Astrocyte (in vitro differentiated cells and primary cell): ENCODE data around the gene GPR27. TPM values are rescaled to one million over a fixed set of nuclear protein-coding genes. Genes with fewer than 3 reads are reported as not detected.
A peak's percentile ranks its signal among the peaks of the same experiment; 100 is the strongest.

Source experiments
- DNase-seq: peaks from one replicate; pipeline ENCODE4 v3.0.0-alpha.2; 2010; ENCODE audit warnings: low read depth
- FAIRE-seq: peaks from 2 replicates; lab custom pipeline; 2011; peaks lifted over from hg19 to GRCh38; lab: Jason Lieb, UNC
- H2AFZ ChIP-seq: 2 replicates; pipeline ENCODE4 v1.6.0; 2012; ENCODE audit warnings: low read depth, low read length, inconsistent platforms
- H3K27ac ChIP-seq: 2 replicates; pipeline ENCODE4 v1.5.1; 2011; ENCODE audit warnings: low read depth, low read length, inconsistent platforms
- H3K27me3 ChIP-seq: 2 replicates; pipeline ENCODE4 v1.6.0; 2011; ENCODE audit warnings: low read length, inconsistent platforms; ENCODE audit not compliant: insufficient read depth
- H3K36me3 ChIP-seq: 2 replicates; pipeline ENCODE4 v1.5.1; 2011; ENCODE audit warnings: low read length, inconsistent platforms; ENCODE audit not compliant: insufficient read depth
- H3K4me1 ChIP-seq: 2 replicates; pipeline ENCODE4 v1.5.1; 2011; ENCODE audit warnings: low read length, inconsistent platforms; ENCODE audit not compliant: insufficient read depth
- H3K4me2 ChIP-seq: 2 replicates; pipeline ENCODE4 v1.6.0; 2012; ENCODE audit warnings: low read length, inconsistent platforms
- H3K4me3 ChIP-seq: 2 replicates; pipeline ENCODE4 v1.5.1; 2011; ENCODE audit warnings: low read depth, mild to moderate bottlenecking, low read length, inconsistent platforms; ENCODE audit not compliant: insufficient read depth
- H3K79me2 ChIP-seq: 2 replicates; pipeline ENCODE4 v1.6.0; 2012; ENCODE audit warnings: mild to moderate bottlenecking, low read length, inconsistent platforms; ENCODE audit not compliant: insufficient read depth
- H3K9ac ChIP-seq: 2 replicates; pipeline ENCODE4 v1.6.0; 2012; ENCODE audit warnings: mild to moderate bottlenecking, low read length, inconsistent platforms
- H3K9me3 ChIP-seq: 2 replicates; pipeline ENCODE4 v1.5.1; 2012; ENCODE audit warnings: low read depth, mild to moderate bottlenecking, low read length, inconsistent platforms; ENCODE audit not compliant: insufficient read depth
- H4K20me1 ChIP-seq: 2 replicates; pipeline ENCODE4 v1.6.0; 2012; ENCODE audit warnings: low read length, inconsistent platforms; ENCODE audit not compliant: insufficient read depth
- H3K27ac Mint-ChIP-seq: one replicate; pipeline ENCODE4 v1.8.0; 2021; ENCODE audit warnings: mild to moderate bottlenecking, mixed read lengths; ENCODE audit not compliant: unreplicated experiment
- H3K27me3 Mint-ChIP-seq: one replicate; pipeline ENCODE4 v1.8.0; 2021; ENCODE audit warnings: low read depth, mixed read lengths; ENCODE audit not compliant: unreplicated experiment
- H3K36me3 Mint-ChIP-seq: one replicate; pipeline ENCODE4 v1.8.0; 2021; ENCODE audit warnings: low read depth, mixed read lengths; ENCODE audit not compliant: unreplicated experiment
- H3K4me1 Mint-ChIP-seq: one replicate; pipeline ENCODE4 v1.8.0; 2021; ENCODE audit warnings: low read depth, mixed read lengths; ENCODE audit not compliant: unreplicated experiment
- H3K4me3 Mint-ChIP-seq: one replicate; pipeline ENCODE4 v1.8.0; 2021; ENCODE audit warnings: mild to moderate bottlenecking, moderate library complexity, mixed read lengths; ENCODE audit not compliant: unreplicated experiment
- H3K9me3 Mint-ChIP-seq: one replicate; pipeline ENCODE4 v1.8.0; 2021; ENCODE audit warnings: mild to moderate bottlenecking, mixed read lengths; ENCODE audit not compliant: unreplicated experiment
- EZH2 ChIP-seq: IDR thresholded peaks from 2 replicates; pipeline ENCODE4 v1.6.1; 2012; ENCODE audit warnings: mild to moderate bottlenecking, low read length, inconsistent platforms; ENCODE audit not compliant: insufficient read depth
- total RNA-seq: library from RNA; stranded (reverse); gene quantifications from 2 replicates; pipeline ENCODE4 v1.2.1, GENCODE V29; 2021
- TF ChIP-seq, protein P1 (sequence below): IDR thresholded peaks from 2 replicates; pipeline ENCODE4 v1.5.1; 2011; ENCODE audit warnings: low read depth, mild to moderate bottlenecking, inconsistent platforms, low read length, moderate library complexity; ENCODE audit not compliant: insufficient read depth

Gene GPR27
- total RNA-seq, 1 donor from 2014 or later, result 2.9 TPM

DNA sequence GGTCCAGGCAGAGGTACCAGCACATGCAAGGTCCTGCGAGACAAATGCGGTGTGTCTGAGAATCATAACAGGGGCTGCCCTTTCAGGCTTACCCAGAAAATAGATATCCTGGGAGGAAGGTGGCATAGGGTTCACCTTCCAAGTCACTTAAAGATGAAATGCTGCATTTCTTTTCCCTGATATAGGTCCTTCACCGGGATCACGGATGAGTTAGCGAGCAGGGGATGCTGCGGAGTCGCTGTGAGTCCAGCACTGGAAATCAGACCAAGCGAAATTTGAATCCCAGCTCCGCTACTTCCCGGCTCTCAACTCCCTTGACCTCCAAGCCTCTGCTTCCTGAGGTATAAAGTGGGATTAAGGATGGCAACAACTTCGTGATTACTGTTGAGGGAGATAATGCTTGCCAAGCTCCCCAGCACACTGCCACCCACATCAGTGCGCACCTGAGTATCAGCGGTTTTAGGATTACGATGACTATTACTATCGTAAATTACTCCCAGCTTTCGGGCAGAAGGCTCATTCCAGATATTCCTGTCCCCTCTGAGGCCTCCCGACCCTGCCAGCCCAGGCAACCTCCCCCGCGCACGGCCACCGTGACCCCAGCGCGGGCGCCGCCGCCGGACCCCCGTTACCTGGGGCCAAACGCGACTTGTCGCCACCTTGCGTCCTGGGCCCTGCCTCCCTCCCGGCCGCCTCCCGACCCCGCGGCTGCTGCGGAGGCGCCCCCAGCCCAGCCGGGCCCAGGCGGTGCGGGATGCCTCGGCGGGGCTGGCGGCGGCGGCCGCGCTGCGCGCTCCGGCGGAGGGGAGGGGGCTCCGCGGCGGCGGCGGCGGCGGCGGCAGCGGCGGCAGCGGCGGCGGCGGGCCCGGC, 589 bp upstream of the GPR27 start:
- peaks cover 5% of the 10 kb centered on the region for H3K9me3 Mint-ChIP-seq
- H3K36me3 ChIP-seq, result no peaks in the 10 kb centered on the region
- H3K27me3 ChIP-seq, result peaks cover 64% of the 10 kb centered on the region
- no peak for DNase-seq
- H3K9ac ChIP-seq, result no peak overlapping the region
- no peaks in the 10 kb centered on the region for H3K79me2 ChIP-seq
- H3K9me3 ChIP-seq, result no peaks in the 10 kb centered on the region
- H4K20me1 ChIP-seq, result no peaks in the 10 kb centered on the region
- no peak overlapping the region for H3K4me3 ChIP-seq
- H3K27ac ChIP-seq, result no peak overlapping the region
- no peak for FAIRE-seq
- peaks cover 3% of the 10 kb centered on the region for H3K4me1 ChIP-seq
- TF ChIP-seq, protein P1, sequence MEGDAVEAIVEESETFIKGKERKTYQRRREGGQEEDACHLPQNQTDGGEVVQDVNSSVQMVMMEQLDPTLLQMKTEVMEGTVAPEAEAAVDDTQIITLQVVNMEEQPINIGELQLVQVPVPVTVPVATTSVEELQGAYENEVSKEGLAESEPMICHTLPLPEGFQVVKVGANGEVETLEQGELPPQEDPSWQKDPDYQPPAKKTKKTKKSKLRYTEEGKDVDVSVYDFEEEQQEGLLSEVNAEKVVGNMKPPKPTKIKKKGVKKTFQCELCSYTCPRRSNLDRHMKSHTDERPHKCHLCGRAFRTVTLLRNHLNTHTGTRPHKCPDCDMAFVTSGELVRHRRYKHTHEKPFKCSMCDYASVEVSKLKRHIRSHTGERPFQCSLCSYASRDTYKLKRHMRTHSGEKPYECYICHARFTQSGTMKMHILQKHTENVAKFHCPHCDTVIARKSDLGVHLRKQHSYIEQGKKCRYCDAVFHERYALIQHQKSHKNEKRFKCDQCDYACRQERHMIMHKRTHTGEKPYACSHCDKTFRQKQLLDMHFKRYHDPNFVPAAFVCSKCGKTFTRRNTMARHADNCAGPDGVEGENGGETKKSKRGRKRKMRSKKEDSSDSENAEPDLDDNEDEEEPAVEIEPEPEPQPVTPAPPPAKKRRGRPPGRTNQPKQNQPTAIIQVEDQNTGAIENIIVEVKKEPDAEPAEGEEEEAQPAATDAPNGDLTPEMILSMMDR, result no peak
- no peak for TF ChIP-seq EZH2
- H3K4me1 Mint-ChIP-seq, result no peaks in the 10 kb centered on the region
- H3K4me2 ChIP-seq, result peak overlapping the region; percentile 59
- peak overlapping the region; percentile 79 for H3K4me3 Mint-ChIP-seq
- peaks cover 66% of the 10 kb centered on the region for H3K27me3 Mint-ChIP-seq
- H2AFZ ChIP-seq, result peak overlapping the region; percentile 85
- H3K27ac Mint-ChIP-seq, result no peak overlapping the region
- H3K36me3 Mint-ChIP-seq, result no peaks in the 10 kb centered on the region

DNA sequence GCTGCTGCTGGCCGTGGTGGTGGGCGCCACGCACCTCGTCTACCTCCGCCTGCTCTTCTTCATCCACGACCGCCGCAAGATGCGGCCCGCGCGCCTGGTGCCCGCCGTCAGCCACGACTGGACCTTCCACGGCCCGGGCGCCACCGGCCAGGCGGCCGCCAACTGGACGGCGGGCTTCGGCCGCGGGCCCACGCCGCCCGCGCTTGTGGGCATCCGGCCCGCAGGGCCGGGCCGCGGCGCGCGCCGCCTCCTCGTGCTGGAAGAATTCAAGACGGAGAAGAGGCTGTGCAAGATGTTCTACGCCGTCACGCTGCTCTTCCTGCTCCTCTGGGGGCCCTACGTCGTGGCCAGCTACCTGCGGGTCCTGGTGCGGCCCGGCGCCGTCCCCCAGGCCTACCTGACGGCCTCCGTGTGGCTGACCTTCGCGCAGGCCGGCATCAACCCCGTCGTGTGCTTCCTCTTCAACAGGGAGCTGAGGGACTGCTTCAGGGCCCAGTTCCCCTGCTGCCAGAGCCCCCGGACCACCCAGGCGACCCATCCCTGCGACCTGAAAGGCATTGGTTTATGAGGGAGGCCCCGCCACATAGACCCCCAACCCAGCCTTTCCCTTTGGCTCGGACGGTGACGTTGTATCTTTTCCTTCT, 1.1 kb downstream of the GPR27 start:
- H3K9ac ChIP-seq, result no peak overlapping the region
- H3K4me2 ChIP-seq, result peak overlapping the region; percentile 82
- H3K36me3 Mint-ChIP-seq, result no peaks in the 10 kb centered on the region
- H3K27ac ChIP-seq, result no peak overlapping the region
- H4K20me1 ChIP-seq, result no peaks in the 10 kb centered on the region
- no peaks in the 10 kb centered on the region for H3K4me1 Mint-ChIP-seq
- peaks cover 3% of the 10 kb centered on the region for H3K4me1 ChIP-seq
- peak overlapping the region; percentile 26 for H2AFZ ChIP-seq
- H3K4me3 Mint-ChIP-seq, result peak overlapping the region; percentile 71
- peak overlapping the region; percentile 33 for H3K4me3 ChIP-seq
- TF ChIP-seq, protein P1, result no peak
- TF ChIP-seq EZH2, result peak; percentile 59
- peaks cover 5% of the 10 kb centered on the region for H3K9me3 Mint-ChIP-seq
- no peak for FAIRE-seq
- no peaks in the 10 kb centered on the region for H3K36me3 ChIP-seq
- no peak overlapping the region for H3K27ac Mint-ChIP-seq
- peaks cover 70% of the 10 kb centered on the region for H3K27me3 Mint-ChIP-seq
- no peak for DNase-seq
- peaks cover 65% of the 10 kb centered on the region for H3K27me3 ChIP-seq
- no peaks in the 10 kb centered on the region for H3K9me3 ChIP-seq
- no peaks in the 10 kb centered on the region for H3K79me2 ChIP-seq
